AG04450 (cell line): ENCODE measurements around the gene MAGEL2. TPM values are rescaled to one million over a fixed set of nuclear protein-coding genes. Genes with fewer than 3 reads are reported as not detected.

Experiments used
- CTCF ChIA-PET: fragments of 300-600, 350-600 bp; formaldehyde crosslinking; extraction: SDS; loops from one replicate; lab custom pipeline; 2022; ENCODE audit warnings: antibody characterized with exemption, inconsistent platforms; lab: Charles Lee
- POLR2A ChIA-PET: fragments of 350-600 bp; formaldehyde crosslinking; extraction: SDS; loops from one replicate; lab custom pipeline; 2021; ENCODE audit warnings: antibody characterized with exemption, inconsistent platforms; lab: Yijun Ruan, JAX
- DNase-seq: peaks from one replicate; pipeline ENCODE4 v3.0.0-alpha.2; 2011; ENCODE audit warnings: low read depth, low spot score
- H3K27ac ChIP-seq: one replicate; pipeline ENCODE4 v1.5.1; 2012; ENCODE audit warnings: low read depth, low read length, control low read depth
- H3K27me3 ChIP-seq: one replicate; pipeline ENCODE4 v1.6.0; 2012; ENCODE audit warnings: low read length; ENCODE audit not compliant: control insufficient read depth, insufficient read depth
- H3K4me3 ChIP-seq: 2 replicates; pipeline ENCODE4 v1.5.1; 2011; ENCODE audit warnings: mild to moderate bottlenecking, low read depth, low read length, control low read depth
- H3K9me3 ChIP-seq: 2 replicates; pipeline ENCODE4 v1.5.1; 2012; ENCODE audit warnings: low read length; ENCODE audit not compliant: control insufficient read depth, insufficient read depth
- polyA plus RNA-seq: library from polyadenylated mRNA; depleted of rRNA; stranded (reverse); fragments of >200 nt; gene quantifications from 2 replicates; pipeline ENCODE4 v1.2.3, GENCODE V29; 2011; rRNA removed
- TF ChIP-seq, protein P1 (sequence below): IDR thresholded peaks from 2 replicates; pipeline ENCODE4 v1.5.1; 2011; ENCODE audit warnings: low read depth, low read length, control low read depth, inconsistent platforms

Gene MAGEL2
- polyA plus RNA-seq, 1 experiment: 0.12 TPM

GRCh38 chr15:23595368-23595767 is 52.3 kb downstream of the MAGEL2 start:
- CTCF ChIA-PET: no interaction called here

GRCh38 chr15:23594252-23594770 is 53.4 kb downstream of the MAGEL2 start:
- POLR2A ChIA-PET: no interaction called here
- H3K4me3 ChIP-seq: no peak overlapping the region
- CTCF ChIA-PET: no interaction called here
- H3K9me3 ChIP-seq: peaks cover 17% of the 10 kb centered on the region
- no peaks in the 10 kb centered on the region for H3K27me3 ChIP-seq
- TF ChIP-seq, protein P1, sequence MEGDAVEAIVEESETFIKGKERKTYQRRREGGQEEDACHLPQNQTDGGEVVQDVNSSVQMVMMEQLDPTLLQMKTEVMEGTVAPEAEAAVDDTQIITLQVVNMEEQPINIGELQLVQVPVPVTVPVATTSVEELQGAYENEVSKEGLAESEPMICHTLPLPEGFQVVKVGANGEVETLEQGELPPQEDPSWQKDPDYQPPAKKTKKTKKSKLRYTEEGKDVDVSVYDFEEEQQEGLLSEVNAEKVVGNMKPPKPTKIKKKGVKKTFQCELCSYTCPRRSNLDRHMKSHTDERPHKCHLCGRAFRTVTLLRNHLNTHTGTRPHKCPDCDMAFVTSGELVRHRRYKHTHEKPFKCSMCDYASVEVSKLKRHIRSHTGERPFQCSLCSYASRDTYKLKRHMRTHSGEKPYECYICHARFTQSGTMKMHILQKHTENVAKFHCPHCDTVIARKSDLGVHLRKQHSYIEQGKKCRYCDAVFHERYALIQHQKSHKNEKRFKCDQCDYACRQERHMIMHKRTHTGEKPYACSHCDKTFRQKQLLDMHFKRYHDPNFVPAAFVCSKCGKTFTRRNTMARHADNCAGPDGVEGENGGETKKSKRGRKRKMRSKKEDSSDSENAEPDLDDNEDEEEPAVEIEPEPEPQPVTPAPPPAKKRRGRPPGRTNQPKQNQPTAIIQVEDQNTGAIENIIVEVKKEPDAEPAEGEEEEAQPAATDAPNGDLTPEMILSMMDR: no peak
- H3K27ac ChIP-seq: no peak overlapping the region
- DNase-seq: no peak

More at GRCh38 chr15:23595368-23595767, 52.3 kb downstream of the MAGEL2 start:
- H3K27ac ChIP-seq: no peak overlapping the region
- POLR2A ChIA-PET: no interaction called here
- DNase-seq: no peak
- no peaks in the 10 kb centered on the region for H3K27me3 ChIP-seq
- TF ChIP-seq, protein P1: no peak
- H3K4me3 ChIP-seq: no peak overlapping the region
- H3K9me3 ChIP-seq: peaks cover 17% of the 10 kb centered on the region

Other genes with a start within 250 kb of the MAGEL2 start
- gene GOLGA6L2, start 200.6 kb downstream of the MAGEL2 start, polyA plus RNA-seq: not detected in 2 replicates
- 1.2 TPM in 2 replicates for gene MKRN3, start 82.2 kb downstream of the MAGEL2 start, polyA plus RNA-seq
- gene NDN, start 39.4 kb upstream of the MAGEL2 start, polyA plus RNA-seq: 57.3 and 64.8 TPM in 2 replicates